GM12872 (cell line): ENCODE measurements around the gene NCS1.

Source experiments
- TF ChIP-seq, protein P1 (sequence below): IDR thresholded peaks from 3 replicates; pipeline ENCODE4 v1.5.1; 2011; ENCODE audit warnings: low read depth, mild to moderate bottlenecking, low read length, moderate library complexity; ENCODE audit not compliant: insufficient read depth

Gene NCS1

DNA sequence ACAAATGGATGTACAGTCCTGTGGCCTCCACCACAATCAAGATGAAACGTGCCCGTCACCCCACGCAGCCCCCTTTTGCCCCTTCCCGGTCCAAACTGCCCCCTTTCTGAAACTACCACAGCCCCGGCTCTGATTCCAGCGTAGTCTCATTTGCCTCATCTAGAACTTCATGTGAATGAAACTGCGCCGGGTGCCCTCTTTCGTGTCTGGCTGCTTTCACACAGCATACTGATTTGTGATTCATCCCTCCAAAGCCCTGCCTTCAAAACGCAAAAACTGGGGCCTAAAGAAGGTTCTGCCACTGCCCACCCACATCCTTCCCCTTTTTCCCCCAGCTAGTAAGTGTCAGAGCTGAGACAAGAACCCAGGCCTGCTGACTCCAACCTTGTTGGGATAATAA is 31.5 kb upstream of the NCS1 start:
- TF ChIP-seq, protein P1, sequence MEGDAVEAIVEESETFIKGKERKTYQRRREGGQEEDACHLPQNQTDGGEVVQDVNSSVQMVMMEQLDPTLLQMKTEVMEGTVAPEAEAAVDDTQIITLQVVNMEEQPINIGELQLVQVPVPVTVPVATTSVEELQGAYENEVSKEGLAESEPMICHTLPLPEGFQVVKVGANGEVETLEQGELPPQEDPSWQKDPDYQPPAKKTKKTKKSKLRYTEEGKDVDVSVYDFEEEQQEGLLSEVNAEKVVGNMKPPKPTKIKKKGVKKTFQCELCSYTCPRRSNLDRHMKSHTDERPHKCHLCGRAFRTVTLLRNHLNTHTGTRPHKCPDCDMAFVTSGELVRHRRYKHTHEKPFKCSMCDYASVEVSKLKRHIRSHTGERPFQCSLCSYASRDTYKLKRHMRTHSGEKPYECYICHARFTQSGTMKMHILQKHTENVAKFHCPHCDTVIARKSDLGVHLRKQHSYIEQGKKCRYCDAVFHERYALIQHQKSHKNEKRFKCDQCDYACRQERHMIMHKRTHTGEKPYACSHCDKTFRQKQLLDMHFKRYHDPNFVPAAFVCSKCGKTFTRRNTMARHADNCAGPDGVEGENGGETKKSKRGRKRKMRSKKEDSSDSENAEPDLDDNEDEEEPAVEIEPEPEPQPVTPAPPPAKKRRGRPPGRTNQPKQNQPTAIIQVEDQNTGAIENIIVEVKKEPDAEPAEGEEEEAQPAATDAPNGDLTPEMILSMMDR, result no peak

GRCh38 chr9:130142056-130142455 is 30.1 kb upstream of the NCS1 start:
- TF ChIP-seq, protein P1, result no peak

DNA sequence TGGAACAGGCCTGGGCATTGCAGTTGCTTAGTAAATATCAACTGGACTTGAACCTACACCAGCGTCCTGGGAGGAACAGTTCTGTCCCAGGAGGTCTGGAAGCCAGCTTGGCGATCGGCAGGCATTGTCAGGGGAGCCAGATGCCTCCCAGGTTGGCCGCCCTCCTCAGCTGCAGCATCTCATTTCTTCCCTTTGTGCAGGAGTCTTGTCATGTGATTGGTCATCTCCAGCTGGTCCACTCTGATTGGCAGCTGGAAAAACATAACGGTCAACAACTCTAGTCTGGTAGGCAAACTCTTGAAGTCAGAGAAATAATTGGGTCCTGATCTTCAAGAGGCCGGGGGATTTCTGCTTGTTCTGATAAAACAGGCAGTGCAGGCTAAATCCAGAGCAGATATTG is 29.6 kb upstream of the NCS1 start:
- TF ChIP-seq, protein P1, result no peak

DNA sequence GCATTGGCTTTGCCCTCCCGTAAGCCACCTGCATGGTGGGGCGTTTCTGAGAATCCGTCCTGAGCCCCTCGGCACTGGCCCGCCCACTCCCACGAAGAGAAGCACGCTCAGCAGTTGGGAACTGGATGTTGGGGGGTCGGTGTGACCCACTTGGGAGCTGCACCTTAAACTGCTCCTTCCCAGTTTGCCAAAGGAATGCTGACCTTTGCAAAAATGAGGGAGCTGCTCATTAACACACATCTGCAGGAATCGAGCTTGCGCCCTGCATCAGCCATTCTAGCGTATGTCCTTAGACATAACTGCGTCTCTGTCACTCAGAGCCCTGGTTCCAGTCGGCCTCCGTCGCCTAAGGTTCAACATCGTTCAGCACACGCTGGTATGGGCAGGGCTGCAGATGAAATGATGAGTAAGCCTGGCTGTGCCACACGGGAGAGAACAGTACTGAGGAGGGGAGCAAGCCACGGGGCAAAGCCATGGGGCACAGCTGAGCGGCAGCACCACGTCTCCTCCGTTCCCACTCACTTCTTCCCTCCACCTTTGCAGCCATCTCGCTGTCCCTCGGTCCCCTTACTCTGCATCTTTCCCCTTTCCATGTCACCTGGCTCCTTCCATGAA is 28.8 kb upstream of the NCS1 start:
- TF ChIP-seq, protein P1, result no peak

DNA sequence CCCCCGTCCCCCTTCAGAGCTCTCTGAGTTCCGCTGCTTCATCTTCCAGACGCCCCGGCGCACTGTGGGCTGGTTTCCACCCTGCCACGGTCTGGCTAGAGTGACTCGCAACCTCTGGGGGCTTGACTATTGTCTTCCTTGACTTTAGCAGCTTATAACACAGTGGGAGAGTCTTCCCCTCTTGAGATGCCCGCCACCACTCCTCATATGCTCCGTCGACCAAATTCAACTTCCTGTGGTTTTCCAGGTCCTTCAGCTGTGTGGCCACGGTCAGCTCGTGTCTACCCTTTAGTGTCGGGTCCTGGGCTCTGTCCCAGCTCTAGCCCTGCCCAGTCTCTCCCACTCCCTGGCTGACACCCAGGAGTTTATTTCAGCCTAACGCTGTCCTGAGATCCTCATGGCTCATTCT is 28.2 kb upstream of the NCS1 start:
- TF ChIP-seq, protein P1, result no peak

GRCh38 chr9:130144703-130145102 is 27.5 kb upstream of the NCS1 start:
- TF ChIP-seq, protein P1, result no peak

DNA sequence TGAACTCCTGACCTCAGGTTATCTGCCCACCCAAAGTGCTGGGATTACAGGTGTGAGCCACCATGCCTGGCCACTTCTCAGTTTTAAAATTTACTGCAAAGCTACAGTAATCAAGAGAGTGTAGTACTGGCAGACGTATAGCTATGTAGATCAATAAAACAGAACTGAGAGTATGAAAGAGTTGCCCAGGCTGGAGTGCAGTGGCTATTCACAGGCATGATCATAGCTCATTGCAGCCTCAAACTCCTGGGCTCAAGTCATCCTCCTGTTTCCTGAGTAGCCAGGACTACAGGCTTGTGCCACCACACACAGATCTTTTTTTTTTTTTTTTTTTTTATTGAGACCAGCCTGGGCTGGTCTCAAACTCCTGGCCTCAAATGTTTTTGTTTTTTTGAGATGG is 26.5 kb upstream of the NCS1 start:
- TF ChIP-seq, protein P1, result no peak

- TF ChIP-seq, protein P1, result no peak
These were observed 25.0 kb upstream of the NCS1 start for GRCh38 chr9:130147198-130147597.
